ENCODE data around the gene ZSWIM8.

GRCh38 chr10:73785211-73785720, at the start of gene ZSWIM8:
- TF ChIP-seq POU2F2 (IDR thresholded peaks at IDR 0.05; ENCODE audit: low read depth, low read length) (peak; percentile 50; the same call in 1 of the 2 replicates), POLR2AphosphoS5 (IDR thresholded peaks at IDR 0.05; ENCODE audit: low read depth, low read length) (peak; percentile 53; the same call in 1 of the 2 replicates), TAF1 (IDR thresholded peaks at IDR 0.05; ENCODE audit: low read depth, low read length) (0 out of 2 replicates have a peak, but pooled peaks have one; percentile 36), POLR2A (IDR thresholded peaks at IDR 0.05; ENCODE audit: low read depth, low read length) (peak; percentile 31; the same call in 1 of the 2 replicates), SPI1 (IDR thresholded peaks at IDR 0.05; ENCODE audit: low read depth, low read length) (peak; percentile 66), PAX5 (IDR thresholded peaks at IDR 0.05; ENCODE audit: insufficient read depth, low read length, severe bottlenecking) (no peak)

Measured in GM12891 (cell line).